A549 (cell line): Measurements from ENCODE around the gene CNTN4. TPM values are rescaled to one million over a fixed set of nuclear protein-coding genes. Genes with fewer than 3 reads are reported as not detected.

Source experiments
- ATAC-seq, 2 experiments: fragments of 200-7000 bp in 1 of 2; fragments of >200 bp in 1 of 2; cut with Nextera tagmentation in 1 of 2; cut with Tn5 transposase in 1 of 2; 3 replicates each; pipeline versions ENCODE4 v1.8.0 to v1.9.1; 2018 to 2020; ENCODE audit warnings: mild to moderate bottlenecking in 1 of 2, moderate library complexity in 1 of 2
- CTCF ChIA-PET: fragments of 300-600 bp; sonication (Branson Sonifier 250); formaldehyde crosslinking; extraction: SDS; loops from one replicate; lab custom pipeline; 2021; ENCODE audit warnings: antibody characterized with exemption, inconsistent platforms; lab: Yijun Ruan, JAX
- POLR2A ChIA-PET: fragments of 350-600 bp; formaldehyde crosslinking; extraction: SDS; loops from one replicate; lab custom pipeline; 2021; ENCODE audit warnings: antibody characterized with exemption, inconsistent platforms; lab: Yijun Ruan, JAX
- DNase-seq, 2 experiments: peaks; one replicate each; pipeline versions ENCODE4 v3.0.0 to v3.0.0-alpha.2; 2011 to 2016; ENCODE audit warnings: low read depth in 1 of 2, low spot score in 1 of 2
- FAIRE-seq: peaks from 2 replicates; lab custom pipeline; 2011; peaks lifted over from hg19 to GRCh38; lab: Jason Lieb, UNC
- H3K27ac ChIP-seq, 2 experiments: fragments of >200 bp; sonication (Bioruptor Twin); formaldehyde crosslinking; 3 replicates each; pipeline ENCODE4 v1.5.1; 2016 to 2017
- H3K4me1 ChIP-seq: fragments of >200 bp; sonication (Bioruptor Twin); formaldehyde crosslinking; 3 replicates; pipeline ENCODE4 v1.6.1; 2016
- H3K4me2 ChIP-seq: fragments of >200 bp; sonication (Bioruptor Twin); formaldehyde crosslinking; 3 replicates; pipeline ENCODE4 v1.6.1; 2016
- H3K4me3 ChIP-seq: fragments of >200 bp; sonication (Bioruptor Twin); formaldehyde crosslinking; 3 replicates; pipeline ENCODE4 v1.5.1; 2016
- H3K9me3 ChIP-seq: fragments of >200 bp; sonication (Bioruptor Twin); formaldehyde crosslinking; 3 replicates; pipeline ENCODE4 v1.6.1; 2016
- CBX2 ChIP-seq: fragments of 200-600 bp; sonication (generic); IDR thresholded peaks from 2 replicates; pipeline ENCODE4 v1.6.1; 2016; ENCODE audit warnings: low read depth, mild to moderate bottlenecking, borderline replicate concordance
- CBX8 ChIP-seq: fragments of 200-600 bp; sonication (generic); IDR thresholded peaks from 2 replicates; pipeline ENCODE4 v1.6.1; 2016
- CEBPB ChIP-seq, 2 experiments: fragments of >200 bp in 1 of 2; sonication (Bioruptor Twin) in 1 of 2; formaldehyde crosslinking in 1 of 2; IDR thresholded peaks; 2 replicates each; pipeline ENCODE4 v1.6.1; 2012 to 2016
- ELK1 ChIP-seq: fragments of 150-350 bp; IDR thresholded peaks from 2 replicates; pipeline ENCODE4 v1.6.1; 2014; ENCODE audit warnings: low read depth, mild to moderate bottlenecking, low read length
- EP300 ChIP-seq, 2 experiments: fragments of >200 bp; sonication (Bioruptor Twin); formaldehyde crosslinking; IDR thresholded peaks; 2 replicates in 1 of 2; 3 replicates in 1 of 2; pipeline ENCODE4 v1.6.1; 2016 to 2017
- FOSB ChIP-seq: fragments of 250-450 bp; sonication (Bioruptor Pico); IDR thresholded peaks from 2 replicates; pipeline ENCODE4 v1.5.0; 2020; ENCODE audit warnings: mild to moderate bottlenecking, moderate library complexity
- FOSL2 ChIP-seq, 2 experiments: fragments of 450-650 bp in 1 of 2; fragments of >200 bp in 1 of 2; sonication (Bioruptor Twin) in 1 of 2; formaldehyde crosslinking; IDR thresholded peaks; 2 replicates each; pipeline versions ENCODE4 v1.5.0 to v1.6.1; 2016 to 2020; ENCODE audit warnings: mild to moderate bottlenecking in 1 of 2, moderate library complexity in 1 of 2
- GATA3 ChIP-seq: IDR thresholded peaks from 2 replicates; pipeline ENCODE4 v1.6.1; 2012; ENCODE audit warnings: borderline replicate concordance
- HDAC2 ChIP-seq: fragments of 200-600 bp; sonication (generic); IDR thresholded peaks from 2 replicates; pipeline ENCODE4 v1.6.1; 2016
- HOXA7 ChIP-seq: fragments of 250-450 bp; sonication (Bioruptor Pico); IDR thresholded peaks from 2 replicates; pipeline ENCODE4 v1.5.0; 2020; ENCODE audit warnings: mild to moderate bottlenecking, moderate library complexity
- HOXB13 ChIP-seq: fragments of 250-450 bp; sonication (Bioruptor Pico); IDR thresholded peaks from 2 replicates; pipeline ENCODE4 v1.5.0; 2020; ENCODE audit warnings: low read depth, mild to moderate bottlenecking, moderate library complexity
- KDM1A ChIP-seq: fragments of 200-600 bp; sonication (generic); IDR thresholded peaks from 2 replicates; pipeline ENCODE4 v1.6.1; 2016; ENCODE audit warnings: low read depth, mild to moderate bottlenecking
- KDM5A ChIP-seq: fragments of 200-600 bp; sonication (generic); IDR thresholded peaks from 2 replicates; pipeline ENCODE4 v1.6.1; 2016; ENCODE audit warnings: antibody characterized with exemption, mild to moderate bottlenecking
- MAFK ChIP-seq: fragments of 450-650 bp; IDR thresholded peaks from 2 replicates; pipeline ENCODE4 v1.6.1; 2014; ENCODE audit not compliant: partially characterized antibody
- MAZ ChIP-seq: fragments of 150-350 bp; IDR thresholded peaks from 2 replicates; pipeline ENCODE4 v1.6.1; 2014; ENCODE audit warnings: antibody characterized with exemption, low read depth, low read length, borderline replicate concordance
- MYC ChIP-seq: IDR thresholded peaks from 2 replicates; pipeline ENCODE4 v1.6.1; 2012; ENCODE audit warnings: mild to moderate bottlenecking, inconsistent platforms, low read length, improper control_type of control experiment, borderline replicate concordance
- POLR2A ChIP-seq: IDR thresholded peaks from 2 replicates; pipeline ENCODE4 v1.6.1; 2012; ENCODE audit warnings: mild to moderate bottlenecking, low read length
- RARB ChIP-seq: fragments of 250-450 bp; sonication (Bioruptor Pico); IDR thresholded peaks from 2 replicates; pipeline ENCODE4 v1.8.0; 2021; ENCODE audit warnings: mild to moderate bottlenecking, moderate library complexity
- RFX5 ChIP-seq: fragments of 450-650 bp; IDR thresholded peaks from 2 replicates; pipeline ENCODE4 v1.7.1; 2014; ENCODE audit warnings: antibody characterized with exemption, mild to moderate bottlenecking, moderate library complexity
- ZNF302 ChIP-seq: fragments of 250-450 bp; sonication (Bioruptor Pico); IDR thresholded peaks from 2 replicates; pipeline ENCODE4 v1.9.0; 2021; ENCODE audit warnings: inconsistent platforms, mild to moderate bottlenecking, moderate library complexity
- WGBS: methylation state at CpG from one replicate; pipeline ENCODE4 v1.1.6; 2017; ENCODE audit errors: missing lambda C conversion rate; 5-methylcytosine and 5-hydroxymethylcytosine counted together
- polyA plus RNA-seq, 4 experiments: library from polyadenylated mRNA; depleted of rRNA in 3 of 4; stranded (reverse); fragments of >200 nt; fragmentation: RNase III in 1 of 4; extraction: RNeasy Plus Mini Kit Qiagen cat#74134 plus additional on column Dnase treatment in 1 of 4; gene quantifications; 2 replicates in 3 of 4; 3 replicates in 1 of 4; pipeline ENCODE4 v1.2.3, GENCODE V29; 2011 to 2017
- TF ChIP-seq, protein P1 (sequence below): IDR thresholded peaks from 2 replicates; pipeline ENCODE4 v1.6.1; 2012
- TF ChIP-seq, protein P2 (sequence below): fragments of 200-600 bp; sonication (generic); IDR thresholded peaks from 2 replicates; pipeline ENCODE4 v1.6.1; 2016; ENCODE audit warnings: antibody characterized with exemption, mild to moderate bottlenecking, moderate library complexity

The CNTN4 gene
- polyA plus RNA-seq, 2 of the 4 experiments (the other 2 are of a cell fraction): 0.03 TPM; not detected in 1

GRCh38 chr3:2568156-2568555 is 469.5 kb downstream of the CNTN4 start:
- CTCF ChIA-PET: no interaction called here
- 0% methylated on average over 2 of the region's 2 CpGs for WGBS
- H3K4me3 ChIP-seq: no peak overlapping the region
- no peaks in the 10 kb centered on the region for H3K4me1 ChIP-seq
- FAIRE-seq (no peak), DNase-seq (no peak), ATAC-seq (no peak)
- no peak overlapping the region for H3K4me2 ChIP-seq
- POLR2A ChIA-PET: no interaction called here
- H3K27ac ChIP-seq: no peak overlapping the region
- TF ChIP-seq HOXB13 (CRISPR knock-in tag) (no peak), FOSB (CRISPR knock-in tag) (no peak), KDM5A (no peak), RFX5 (no peak), HDAC2 (no peak), CBX2 (no peak), CBX8 (no peak), ZNF302 (CRISPR knock-in tag) (no peak), RARB (CRISPR knock-in tag) (no peak)
- TF ChIP-seq, protein P1, sequence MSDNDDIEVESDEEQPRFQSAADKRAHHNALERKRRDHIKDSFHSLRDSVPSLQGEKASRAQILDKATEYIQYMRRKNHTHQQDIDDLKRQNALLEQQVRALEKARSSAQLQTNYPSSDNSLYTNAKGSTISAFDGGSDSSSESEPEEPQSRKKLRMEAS: no peak
- no peaks in the 10 kb centered on the region for H3K9me3 ChIP-seq

- no peak overlapping the region for H3K4me2 ChIP-seq
- DNase-seq: no peak
- ChIA-PET CTCF (no interaction called here), POLR2A (no interaction called here)
- H3K4me1 ChIP-seq: no peaks in the 10 kb centered on the region
- no peak overlapping the region for H3K4me3 ChIP-seq
- H3K9me3 ChIP-seq: no peaks in the 10 kb centered on the region
- 4% methylated on average over 7 of the region's 7 CpGs for WGBS
- TF ChIP-seq CBX8: no peak
- TF ChIP-seq POLR2A: no peak
- peak; percentile 74 for TF ChIP-seq MAFK
- FAIRE-seq: no peak
- ATAC-seq: no peak
- H3K27ac ChIP-seq: no peak overlapping the region
These were observed 470.3 kb downstream of the CNTN4 start for GRCh38 chr3:2568929-2569328.

- ATAC-seq (no peak), FAIRE-seq (no peak), DNase-seq (no peak)
- Histone ChIP-seq H3K4me2 (no peak overlapping the region), H3K27ac (no peak overlapping the region), H3K9me3 (no peaks in the 10 kb centered on the region; the same call in 2 of the 3 replicates), H3K4me1 (no peaks in the 10 kb centered on the region), H3K4me3 (no peak overlapping the region)
- CTCF ChIA-PET: no interaction called here
- WGBS: 15% methylated on average over 4 of the region's 4 CpGs
- POLR2A ChIA-PET: no interaction called here
- TF ChIP-seq MYC (no peak), MAZ (no peak), ELK1 (no peak), CEBPB (IDR thresholded peaks at IDR 0.05) (no peak), GATA3 (no peak), FOSB (CRISPR knock-in tag) (no peak), ZNF302 (CRISPR knock-in tag) (no peak), KDM1A (no peak), FOSL2 (IDR thresholded peaks at IDR 0.05) (no peak), FOSL2 (CRISPR knock-in tag; IDR thresholded peaks at IDR 0.05) (no peak), KDM5A (no peak), HOXA7 (CRISPR knock-in tag) (no peak), EP300 (IDR thresholded peaks at IDR 0.05) (no peak), RARB (CRISPR knock-in tag) (no peak)
- TF ChIP-seq, protein P2, sequence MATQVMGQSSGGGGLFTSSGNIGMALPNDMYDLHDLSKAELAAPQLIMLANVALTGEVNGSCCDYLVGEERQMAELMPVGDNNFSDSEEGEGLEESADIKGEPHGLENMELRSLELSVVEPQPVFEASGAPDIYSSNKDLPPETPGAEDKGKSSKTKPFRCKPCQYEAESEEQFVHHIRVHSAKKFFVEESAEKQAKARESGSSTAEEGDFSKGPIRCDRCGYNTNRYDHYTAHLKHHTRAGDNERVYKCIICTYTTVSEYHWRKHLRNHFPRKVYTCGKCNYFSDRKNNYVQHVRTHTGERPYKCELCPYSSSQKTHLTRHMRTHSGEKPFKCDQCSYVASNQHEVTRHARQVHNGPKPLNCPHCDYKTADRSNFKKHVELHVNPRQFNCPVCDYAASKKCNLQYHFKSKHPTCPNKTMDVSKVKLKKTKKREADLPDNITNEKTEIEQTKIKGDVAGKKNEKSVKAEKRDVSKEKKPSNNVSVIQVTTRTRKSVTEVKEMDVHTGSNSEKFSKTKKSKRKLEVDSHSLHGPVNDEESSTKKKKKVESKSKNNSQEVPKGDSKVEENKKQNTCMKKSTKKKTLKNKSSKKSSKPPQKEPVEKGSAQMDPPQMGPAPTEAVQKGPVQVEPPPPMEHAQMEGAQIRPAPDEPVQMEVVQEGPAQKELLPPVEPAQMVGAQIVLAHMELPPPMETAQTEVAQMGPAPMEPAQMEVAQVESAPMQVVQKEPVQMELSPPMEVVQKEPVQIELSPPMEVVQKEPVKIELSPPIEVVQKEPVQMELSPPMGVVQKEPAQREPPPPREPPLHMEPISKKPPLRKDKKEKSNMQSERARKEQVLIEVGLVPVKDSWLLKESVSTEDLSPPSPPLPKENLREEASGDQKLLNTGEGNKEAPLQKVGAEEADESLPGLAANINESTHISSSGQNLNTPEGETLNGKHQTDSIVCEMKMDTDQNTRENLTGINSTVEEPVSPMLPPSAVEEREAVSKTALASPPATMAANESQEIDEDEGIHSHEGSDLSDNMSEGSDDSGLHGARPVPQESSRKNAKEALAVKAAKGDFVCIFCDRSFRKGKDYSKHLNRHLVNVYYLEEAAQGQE: no peak
These were observed 478.9 kb downstream of the CNTN4 start for GRCh38 chr3:2577571-2577970.
